HG03280 (cell line): Measurements from ENCODE around the gene DMXL2.
"Not testable (repeated sequence)": the region's sequence is repeated elsewhere in the genome, so short reads cannot be mapped to it uniquely, and the experiment has no call there.

Experiments
- ATAC-seq: cut with Tn5 transposase; IDR thresholded peaks from one replicate; pipeline ENCODE4 v1.9.1; 2021; ENCODE audit warnings: mild to moderate bottlenecking, moderate library complexity; ENCODE audit not compliant: unreplicated experiment

Gene DMXL2

DNA sequence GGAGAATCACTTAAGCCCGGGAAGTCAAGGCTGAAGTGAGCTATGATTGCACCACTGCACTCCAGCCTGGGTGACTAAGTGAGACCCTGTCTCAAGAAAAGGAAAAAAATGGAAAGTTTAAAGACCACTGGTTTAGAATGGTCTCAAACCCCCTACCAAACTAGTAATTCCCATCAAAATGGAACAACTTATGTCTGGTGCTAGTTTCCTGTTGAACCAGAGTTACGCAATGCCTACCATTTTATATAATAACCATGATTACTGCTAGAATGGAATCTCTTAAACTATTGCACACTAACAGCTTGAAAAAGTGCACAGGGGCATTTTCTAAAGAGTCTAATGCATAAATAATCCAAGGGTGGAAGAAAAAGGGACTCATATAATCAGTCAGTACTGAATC is 43.6 kb downstream of the DMXL2 start:
- no peak for ATAC-seq

GRCh38 chr15:51577636-51578304 is 44.8 kb downstream of the DMXL2 start:
- ATAC-seq: no peak

DNA sequence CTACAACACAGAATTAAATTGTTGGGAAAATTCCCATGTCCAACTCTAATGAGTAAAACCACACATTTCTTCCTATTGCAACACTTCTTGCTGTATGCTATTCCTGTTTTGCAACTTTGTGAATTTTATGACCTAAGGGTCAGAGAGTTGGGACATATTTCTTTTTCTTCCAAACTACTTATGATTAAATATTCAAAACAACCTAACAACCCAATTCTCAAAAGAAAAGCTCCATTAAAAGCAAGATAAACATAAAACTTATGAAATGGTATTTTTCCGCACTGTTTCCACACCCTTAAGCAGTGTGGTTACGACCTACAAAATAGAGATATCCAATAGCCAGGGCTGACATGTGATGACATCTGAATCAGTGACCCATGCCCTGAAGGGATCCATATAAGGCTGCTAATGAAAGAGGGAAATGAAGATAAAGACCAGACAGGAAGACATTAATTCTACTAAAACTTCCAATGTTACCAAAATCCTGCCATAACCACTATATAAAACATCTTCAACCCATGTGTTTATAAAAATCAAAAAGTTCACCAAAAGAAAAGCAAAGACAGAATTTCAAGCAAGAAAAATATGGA is 45.6 kb downstream of the DMXL2 start:
- no peak for ATAC-seq

DNA sequence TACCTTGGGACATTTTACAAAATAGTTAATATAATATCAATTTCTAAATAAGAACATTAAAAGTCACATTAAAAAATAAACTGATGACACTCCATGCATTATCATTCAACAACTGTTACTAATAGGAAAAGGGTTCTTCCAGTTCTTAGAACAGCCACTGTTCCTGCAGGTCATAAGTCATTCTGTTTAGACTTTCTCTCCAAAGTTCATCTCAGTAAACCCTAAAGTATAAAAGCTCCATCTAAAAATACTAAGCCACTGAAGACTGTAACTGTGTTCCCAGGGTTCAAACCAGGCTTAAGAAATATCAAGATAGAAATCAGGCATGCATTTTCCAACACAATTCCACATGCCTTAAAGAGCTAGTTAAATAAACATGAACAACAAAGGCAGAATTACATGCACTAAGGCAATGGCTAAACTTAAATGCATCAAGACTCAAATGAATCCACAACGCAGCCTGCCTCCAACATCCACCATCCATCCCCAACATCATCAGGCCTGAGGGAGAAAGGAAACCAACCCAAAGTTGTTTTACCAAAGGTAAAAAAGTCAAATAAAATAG is 46.2 kb downstream of the DMXL2 start:
- no peak for ATAC-seq

DNA sequence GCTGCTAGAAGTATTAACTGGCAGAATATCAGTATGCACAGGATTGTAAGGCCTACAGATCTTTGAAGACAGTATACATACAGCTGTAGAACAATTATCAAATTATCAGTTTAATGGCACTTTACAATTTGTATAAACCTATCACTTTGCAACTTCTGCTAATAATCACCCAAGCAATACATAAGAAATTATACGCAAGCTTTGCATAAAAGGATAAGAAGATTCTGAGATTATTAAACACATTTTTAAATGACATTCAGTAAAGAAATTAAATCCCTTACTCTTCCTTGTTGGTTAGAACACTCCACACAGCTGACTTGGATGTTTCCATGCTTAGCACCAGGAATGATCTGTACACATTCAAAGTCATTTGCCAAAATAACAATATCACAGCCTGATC is 46.8 kb downstream of the DMXL2 start:
- ATAC-seq: no peak

- ATAC-seq: not testable (repeated sequence)
Observed at GRCh38 chr15:51573352-51573751, 49.2 kb downstream of the DMXL2 start.

DNA sequence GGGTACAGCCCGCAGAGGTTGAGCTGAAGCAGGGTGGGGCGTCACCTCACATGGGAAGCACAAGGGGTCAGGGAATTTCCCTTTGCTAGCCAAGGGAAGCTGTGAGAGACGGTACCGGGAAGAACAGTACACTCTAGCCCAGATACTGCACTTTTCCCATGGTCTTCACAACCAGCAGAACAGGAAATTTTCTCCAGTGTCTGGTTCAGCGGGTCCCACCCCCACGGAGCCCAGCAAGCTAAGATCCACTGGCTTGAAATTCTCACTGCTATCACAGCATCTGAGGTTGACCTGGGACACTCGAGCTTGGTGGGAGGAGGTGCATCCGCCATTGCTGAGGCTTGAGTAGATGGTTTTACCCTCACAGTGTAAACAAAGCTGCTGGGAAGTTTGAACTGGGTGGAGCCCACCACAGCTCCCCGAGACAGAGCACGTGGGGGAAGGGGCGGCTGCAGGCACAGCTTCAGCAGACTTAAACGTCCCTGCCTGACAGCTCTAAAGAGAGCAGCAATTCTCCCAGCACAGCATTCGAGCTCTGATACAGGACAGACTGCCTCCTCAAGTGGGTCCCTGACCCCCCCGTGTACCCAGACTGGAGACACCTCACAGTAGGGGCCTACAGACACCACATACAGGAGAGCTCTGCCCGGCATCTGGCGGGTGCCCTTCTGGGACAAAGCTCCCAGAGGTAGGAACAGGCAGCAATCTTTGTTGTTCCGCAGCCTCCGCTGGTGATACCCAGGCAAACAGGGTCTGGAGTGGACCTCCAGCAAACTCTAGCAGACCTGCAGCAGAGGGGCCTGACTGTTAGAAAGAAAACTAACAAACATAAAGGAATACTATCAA is 53.4 kb downstream of the DMXL2 start:
- ATAC-seq: not testable (repeated sequence)

- no peak for ATAC-seq
Observed at GRCh38 chr15:51561271-51561670, 61.3 kb downstream of the DMXL2 start.

DNA sequence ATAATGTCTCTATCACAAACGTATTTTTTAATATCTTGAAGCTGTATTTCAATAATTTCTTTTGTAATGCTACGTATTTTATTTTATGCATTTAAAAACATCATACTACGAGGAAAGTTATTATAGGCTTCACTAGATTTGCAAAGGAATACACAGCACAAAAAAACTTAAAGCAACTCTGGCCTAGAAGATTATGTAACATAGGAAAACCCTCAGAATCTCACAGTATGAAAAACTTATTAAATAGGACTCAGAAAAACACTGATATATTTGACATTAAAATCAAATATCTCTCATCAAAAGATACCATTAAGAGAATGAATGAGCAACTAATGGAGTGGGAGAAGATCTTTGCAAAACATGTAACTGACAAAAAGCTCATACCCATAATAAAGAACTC is 63.7 kb downstream of the DMXL2 start:
- no peak for ATAC-seq

DNA sequence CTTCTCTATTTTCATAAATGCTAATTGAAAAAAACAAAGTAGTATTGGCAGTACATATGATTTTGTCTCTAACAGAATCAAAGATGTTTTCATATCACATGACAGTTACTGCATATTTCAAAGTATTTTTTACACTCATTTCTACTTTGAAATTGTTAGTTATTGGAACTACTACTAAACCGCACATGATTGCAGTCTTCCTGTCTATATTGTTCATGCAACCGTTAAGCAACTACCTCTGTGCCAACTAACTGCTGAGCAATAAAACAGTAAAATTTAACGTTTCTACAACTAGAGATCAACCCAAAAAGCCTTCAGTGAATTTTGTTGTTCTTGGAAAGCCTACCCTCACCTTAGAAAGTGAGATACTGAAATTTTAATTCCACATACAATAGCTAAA is 64.2 kb downstream of the DMXL2 start:
- ATAC-seq: no peak

DNA sequence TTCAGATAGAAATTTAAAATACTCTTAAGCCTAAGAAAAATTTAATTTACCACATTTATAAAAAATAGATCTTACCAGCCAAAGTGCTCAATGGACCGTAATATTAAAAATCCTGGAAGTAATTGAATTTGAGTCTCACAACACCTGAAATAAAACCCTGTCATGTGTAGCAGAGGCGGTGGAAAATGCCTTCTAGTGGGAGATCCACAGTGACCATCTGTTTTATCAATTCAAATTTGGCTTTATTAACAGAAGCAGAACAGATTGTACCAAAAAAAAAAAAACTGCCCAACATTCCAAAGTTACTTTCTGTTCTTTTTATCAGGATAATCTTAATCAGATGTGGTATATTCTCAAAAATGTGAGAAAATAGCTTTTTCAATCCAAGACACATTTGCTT is 71.7 kb downstream of the DMXL2 start:
- no peak for ATAC-seq

DNA sequence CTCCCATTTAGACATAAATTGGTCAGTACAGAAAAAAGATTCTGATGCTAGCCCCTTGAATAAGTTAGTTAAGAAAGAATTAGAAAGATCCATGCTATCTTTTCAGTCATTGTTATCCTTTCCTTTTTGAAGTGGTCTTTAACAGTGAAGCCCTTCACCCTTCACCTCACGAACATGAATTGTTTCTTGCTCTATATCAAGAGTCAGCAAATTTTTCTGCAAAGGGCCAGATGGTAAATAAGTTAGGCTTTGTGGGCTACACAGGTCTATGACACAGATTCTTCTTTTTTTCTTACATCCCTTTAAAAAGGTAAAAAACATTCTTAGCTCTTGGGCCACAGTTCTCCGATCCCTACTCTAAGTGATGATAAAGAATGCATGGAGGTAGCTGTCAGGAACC is 74.9 kb downstream of the DMXL2 start:
- no peak for ATAC-seq

DNA sequence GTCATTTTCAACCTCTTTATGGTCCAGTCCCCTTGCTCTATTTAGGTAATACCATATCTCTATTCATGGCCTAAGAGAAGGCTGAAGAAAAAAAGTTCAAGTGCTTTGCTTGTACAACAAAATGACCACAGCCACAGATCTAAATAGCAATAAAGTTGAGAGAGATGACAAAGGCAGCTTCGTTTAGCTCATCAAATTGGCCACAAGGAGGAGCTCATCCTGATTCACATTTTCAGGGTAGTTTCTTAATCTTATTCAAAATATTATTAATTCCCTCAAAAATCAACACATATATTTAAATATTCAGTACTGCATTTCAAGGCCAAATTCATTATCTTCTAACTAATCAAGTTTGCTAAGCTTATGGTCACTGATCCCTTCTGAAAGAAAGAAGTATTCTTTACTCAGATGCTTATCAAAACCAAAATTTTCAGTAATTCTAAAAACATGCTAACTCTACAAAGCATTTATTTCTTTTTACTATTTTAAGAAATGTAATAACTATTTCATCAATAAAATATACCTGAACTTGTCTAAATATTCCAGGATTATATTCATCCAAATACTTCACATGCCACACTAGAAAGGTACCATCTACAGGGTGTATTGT is 85.5 kb downstream of the DMXL2 start:
- ATAC-seq: no peak

DNA sequence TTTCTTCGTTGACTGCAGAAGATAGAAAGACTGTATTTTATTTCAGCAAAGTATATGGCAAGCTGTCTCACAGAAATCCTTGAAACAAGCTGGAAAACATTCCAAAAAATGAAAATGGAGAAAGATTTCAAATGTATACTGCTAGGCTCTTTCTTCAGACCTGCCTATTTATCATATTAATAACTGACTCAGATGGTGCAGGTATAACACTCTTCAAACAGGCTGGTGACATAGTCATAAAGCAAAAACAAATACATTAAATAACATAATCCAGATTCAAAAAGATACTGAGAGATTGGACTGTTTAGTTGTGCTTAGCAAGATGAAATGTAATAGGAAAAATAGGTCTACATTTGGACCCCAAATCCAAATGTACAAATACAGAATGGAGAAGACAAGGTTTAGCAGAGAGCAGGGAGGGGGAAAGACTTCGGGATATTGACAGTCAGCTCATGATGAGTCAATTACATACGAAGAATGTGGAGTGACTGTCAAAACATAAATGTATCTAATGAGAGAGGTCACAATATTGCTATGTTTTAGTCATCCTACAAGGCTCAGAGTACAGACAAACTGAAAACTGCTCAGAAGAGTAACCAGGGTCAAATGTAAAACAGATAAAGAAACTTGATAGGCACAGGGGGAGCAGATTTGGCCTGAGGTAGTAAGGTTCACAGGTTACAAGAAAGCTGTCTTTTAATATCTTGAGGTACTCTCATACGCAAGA is 88.7 kb downstream of the DMXL2 start:
- no peak for ATAC-seq

- ATAC-seq: no peak
Observed at GRCh38 chr15:51526955-51527354, 95.6 kb downstream of the DMXL2 start.

GRCh38 chr15:51524376-51524775 is 98.2 kb downstream of the DMXL2 start:
- no peak for ATAC-seq

DNA sequence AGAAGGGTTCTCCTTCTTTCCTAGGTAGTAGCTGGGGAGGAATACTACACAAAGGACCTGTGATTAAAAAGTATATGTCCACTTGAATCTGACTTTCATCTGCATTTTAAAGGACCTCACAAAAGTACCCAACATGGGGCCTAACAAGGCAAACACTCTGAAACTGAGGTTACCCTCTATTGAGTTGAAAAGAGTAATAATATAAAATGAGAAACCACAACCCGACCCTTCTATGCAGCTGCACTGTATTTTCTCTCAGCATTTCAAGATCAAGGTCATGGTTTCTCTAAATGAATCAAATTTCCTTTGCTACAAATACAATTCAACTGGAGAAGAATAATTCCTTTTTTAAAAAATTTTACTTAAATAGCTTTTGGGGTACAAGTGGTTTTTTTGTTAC is 106.3 kb downstream of the DMXL2 start:
- no peak for ATAC-seq

DNA sequence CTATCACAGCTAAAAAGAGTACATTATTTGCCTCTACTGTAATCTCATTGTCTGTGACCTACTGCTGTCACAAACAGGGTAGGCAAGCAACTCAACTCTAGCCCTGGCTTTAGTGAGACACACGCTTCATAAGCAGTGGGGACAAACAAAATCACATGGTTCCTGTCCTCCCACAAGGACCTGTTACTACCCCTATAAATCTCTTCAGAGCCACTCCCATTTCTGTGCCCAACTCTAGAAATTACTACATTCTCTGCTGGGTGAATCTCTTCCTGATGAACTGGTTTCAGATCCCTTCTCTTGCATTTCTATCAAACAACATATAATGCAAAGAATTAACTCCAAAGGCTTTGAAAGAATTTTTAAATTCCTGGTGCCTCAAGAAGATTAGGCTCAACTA is 117.3 kb downstream of the DMXL2 start:
- ATAC-seq: no peak

DNA sequence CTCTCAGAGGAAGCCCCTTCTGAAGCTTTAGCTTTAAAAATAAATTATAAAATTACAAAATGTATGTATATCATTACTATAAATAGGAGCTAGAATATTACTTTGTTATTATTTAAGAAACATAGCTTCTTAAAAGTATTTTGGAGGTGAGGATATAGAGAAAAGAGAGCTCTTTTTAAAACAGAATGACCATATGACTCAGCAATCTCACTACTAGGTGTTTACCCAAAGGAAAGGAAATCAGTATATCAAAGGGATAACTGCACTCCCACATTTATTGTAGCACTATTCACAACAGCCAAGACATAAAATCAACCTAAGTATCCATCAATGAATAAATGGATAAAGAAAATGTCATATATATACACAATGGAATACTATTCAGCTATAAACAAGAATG is 119.6 kb downstream of the DMXL2 start:
- ATAC-seq: no peak

DNA sequence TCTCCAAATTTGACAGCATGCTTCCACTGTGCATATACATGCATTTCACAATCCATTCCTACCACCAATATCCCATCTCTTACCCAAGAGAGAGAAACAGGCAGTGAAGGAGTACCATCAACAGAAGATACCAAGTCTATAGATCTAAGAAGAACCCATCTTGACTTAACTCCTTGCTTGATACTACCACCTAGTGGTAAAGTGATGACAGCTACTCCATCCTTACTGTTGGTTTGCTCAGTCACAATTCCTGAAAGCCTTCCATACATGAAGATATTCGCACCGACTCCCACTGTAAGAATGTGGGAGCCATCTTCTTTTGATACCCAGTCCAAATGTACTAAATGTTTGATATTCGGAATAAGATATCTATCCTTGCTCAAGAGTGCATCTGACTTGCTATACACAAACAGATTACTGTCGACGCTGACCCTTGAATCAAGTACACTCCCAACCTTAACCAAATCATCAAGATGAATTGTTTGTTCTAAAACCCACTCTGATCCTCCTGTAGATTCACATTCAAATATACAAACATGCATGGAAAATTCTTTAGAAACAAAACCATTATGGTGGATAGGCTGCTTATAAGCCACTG is 123.1 kb downstream of the DMXL2 start:
- no peak for ATAC-seq
